GM06990 (cell line): ENCODE data around the gene ARHGAP15.

ENCODE experiments used
- DNase-seq: peaks from one replicate; pipeline ENCODE4 v3.0.0-alpha.2; 2011; ENCODE audit not compliant: insufficient read length; ENCODE audit errors: extremely low read depth
- H3K27me3 ChIP-seq: replicated peaks from 2 replicates; pipeline ENCODE4 v1.6.0; 2011; ENCODE audit warnings: low read length; ENCODE audit not compliant: control insufficient read depth, insufficient read depth
- H3K36me3 ChIP-seq: 2 replicates; pipeline ENCODE4 v1.5.1; 2011; ENCODE audit warnings: low read length; ENCODE audit not compliant: control insufficient read depth, insufficient read depth
- H3K4me3 ChIP-seq: replicated peaks from 2 replicates; pipeline ENCODE4 v1.5.1; 2011; ENCODE audit warnings: low read depth, mild to moderate bottlenecking, control low read depth, low read length
- CTCF ChIP-seq: IDR thresholded peaks from 2 replicates; pipeline ENCODE4 v1.5.1; 2011; ENCODE audit warnings: low read length, control low read depth, mild to moderate bottlenecking, inconsistent platforms; ENCODE audit not compliant: insufficient read depth, poor library complexity, severe bottlenecking

ARHGAP15 gene

GRCh38 chr2:143559147-143559546 is 429.9 kb downstream of the ARHGAP15 start:
- Histone ChIP-seq H3K36me3 (no peaks in the 10 kb centered on the region), H3K4me3 (no peak overlapping the region), H3K27me3 (no peaks in the 10 kb centered on the region)
- DNase-seq = no peak
- no peak for TF ChIP-seq CTCF

GRCh38 chr2:143560724-143561123 is 431.5 kb downstream of the ARHGAP15 start:
- Histone ChIP-seq H3K27me3 (no peaks in the 10 kb centered on the region), H3K4me3 (no peak overlapping the region), H3K36me3 (no peaks in the 10 kb centered on the region)
- no peak for TF ChIP-seq CTCF
- DNase-seq = no peak

GRCh38 chr2:143564419-143564818 is 435.2 kb downstream of the ARHGAP15 start:
- no peaks in the 10 kb centered on the region; the same call in 1 of the 2 replicates for H3K36me3 ChIP-seq
- DNase-seq = peak; percentile 9

GRCh38 chr2:143571747-143572146 is 442.5 kb downstream of the ARHGAP15 start:
- DNase-seq = no peak
- H3K4me3 ChIP-seq = no peak overlapping the region
- no peaks in the 10 kb centered on the region for H3K27me3 ChIP-seq
- no peaks in the 10 kb centered on the region for H3K36me3 ChIP-seq
- no peak for TF ChIP-seq CTCF

More at GRCh38 chr2:143564419-143564818, 435.2 kb downstream of the ARHGAP15 start:
- Histone ChIP-seq H3K4me3 (no peak overlapping the region), H3K27me3 (no peaks in the 10 kb centered on the region)
- no peak for TF ChIP-seq CTCF

- no peaks in the 10 kb centered on the region for H3K36me3 ChIP-seq
- DNase-seq = no peak
- TF ChIP-seq CTCF = no peak
Observed at GRCh38 chr2:143572421-143572820, 443.2 kb downstream of the ARHGAP15 start.

GRCh38 chr2:143574069-143574468 is 444.9 kb downstream of the ARHGAP15 start:
- H3K36me3 ChIP-seq = no peaks in the 10 kb centered on the region
- H3K27me3 ChIP-seq = no peaks in the 10 kb centered on the region
- no peak for TF ChIP-seq CTCF

More at GRCh38 chr2:143572421-143572820, 443.2 kb downstream of the ARHGAP15 start:
- Histone ChIP-seq H3K27me3 (no peaks in the 10 kb centered on the region), H3K4me3 (no peak overlapping the region)

More at GRCh38 chr2:143574069-143574468, 444.9 kb downstream of the ARHGAP15 start:
- no peak for DNase-seq
- H3K4me3 ChIP-seq = no peak overlapping the region
